ENCODE measurements around the gene ASMT.

DNA sequence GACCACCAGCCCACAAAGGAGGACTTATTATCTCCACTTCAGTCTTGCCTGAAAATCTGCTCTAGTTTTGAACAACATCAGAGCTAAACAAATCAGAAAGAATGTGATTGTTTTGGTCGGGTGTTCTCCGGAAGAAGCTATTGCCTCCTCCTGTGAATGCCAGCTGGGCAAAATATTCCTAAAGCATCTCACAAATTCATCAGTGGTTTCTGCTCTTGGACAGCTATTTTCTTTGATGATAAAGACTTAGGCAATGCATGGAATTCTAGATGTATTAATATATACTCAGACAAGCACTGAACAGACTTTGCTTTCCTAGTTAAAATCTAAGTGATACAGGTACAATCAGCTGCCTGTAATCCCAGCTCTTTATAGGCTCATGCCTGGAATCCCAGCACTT, 71.8 kb downstream of the ASMT start:
- TF ChIP-seq, protein P1, sequence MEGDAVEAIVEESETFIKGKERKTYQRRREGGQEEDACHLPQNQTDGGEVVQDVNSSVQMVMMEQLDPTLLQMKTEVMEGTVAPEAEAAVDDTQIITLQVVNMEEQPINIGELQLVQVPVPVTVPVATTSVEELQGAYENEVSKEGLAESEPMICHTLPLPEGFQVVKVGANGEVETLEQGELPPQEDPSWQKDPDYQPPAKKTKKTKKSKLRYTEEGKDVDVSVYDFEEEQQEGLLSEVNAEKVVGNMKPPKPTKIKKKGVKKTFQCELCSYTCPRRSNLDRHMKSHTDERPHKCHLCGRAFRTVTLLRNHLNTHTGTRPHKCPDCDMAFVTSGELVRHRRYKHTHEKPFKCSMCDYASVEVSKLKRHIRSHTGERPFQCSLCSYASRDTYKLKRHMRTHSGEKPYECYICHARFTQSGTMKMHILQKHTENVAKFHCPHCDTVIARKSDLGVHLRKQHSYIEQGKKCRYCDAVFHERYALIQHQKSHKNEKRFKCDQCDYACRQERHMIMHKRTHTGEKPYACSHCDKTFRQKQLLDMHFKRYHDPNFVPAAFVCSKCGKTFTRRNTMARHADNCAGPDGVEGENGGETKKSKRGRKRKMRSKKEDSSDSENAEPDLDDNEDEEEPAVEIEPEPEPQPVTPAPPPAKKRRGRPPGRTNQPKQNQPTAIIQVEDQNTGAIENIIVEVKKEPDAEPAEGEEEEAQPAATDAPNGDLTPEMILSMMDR (IDR thresholded peaks at IDR 0.05): no peak
- no peak for TF ChIP-seq POLR2A (IDR thresholded peaks at IDR 0.05)

Measured in thyroid gland (tissue), 4 donors.